Measurements from ENCODE around the gene FAT2. TPM values are rescaled to one million over a fixed set of nuclear protein-coding genes. Genes with fewer than 3 reads are reported as not detected.

Gene FAT2
- total RNA-seq, 1 experiment from 2014 or later = not detected

GRCh38 chr5:151572657-151573368 is 18.3 kb downstream of the FAT2 start:
- H3K27ac ChIP-seq (ENCODE audit: low read length) = no peak overlapping the region
- DNase-seq = no peak
- H3K9me2 ChIP-seq (replicated peaks; ENCODE audit: insufficient read depth, low read length) = no peaks in the 10 kb centered on the region
- H3K36me3 ChIP-seq (ENCODE audit: insufficient read depth, low read length) = no peaks in the 10 kb centered on the region
- no peak overlapping the region for H2AFZ ChIP-seq (ENCODE audit: low read length)
- H3K79me2 ChIP-seq (ENCODE audit: low read length) = no peaks in the 10 kb centered on the region
- H4K20me1 ChIP-seq (ENCODE audit: insufficient read depth, low read depth, low read length) = no peaks in the 10 kb centered on the region
- H3K9me3 ChIP-seq (ENCODE audit: low read length) = no peaks in the 10 kb centered on the region
- H3K4me3 ChIP-seq (ENCODE audit: low read length) = no peak overlapping the region
- no peak overlapping the region for H3K4me2 ChIP-seq (ENCODE audit: low read depth, low read length, poor library complexity, severe bottlenecking)
- H3K9ac ChIP-seq (ENCODE audit: low read length) = no peak overlapping the region
- peaks cover 4% of the 10 kb centered on the region for H3K4me1 ChIP-seq (ENCODE audit: low read length)
- H3K27me3 ChIP-seq (ENCODE audit: low read length) = no peaks in the 10 kb centered on the region

DNA sequence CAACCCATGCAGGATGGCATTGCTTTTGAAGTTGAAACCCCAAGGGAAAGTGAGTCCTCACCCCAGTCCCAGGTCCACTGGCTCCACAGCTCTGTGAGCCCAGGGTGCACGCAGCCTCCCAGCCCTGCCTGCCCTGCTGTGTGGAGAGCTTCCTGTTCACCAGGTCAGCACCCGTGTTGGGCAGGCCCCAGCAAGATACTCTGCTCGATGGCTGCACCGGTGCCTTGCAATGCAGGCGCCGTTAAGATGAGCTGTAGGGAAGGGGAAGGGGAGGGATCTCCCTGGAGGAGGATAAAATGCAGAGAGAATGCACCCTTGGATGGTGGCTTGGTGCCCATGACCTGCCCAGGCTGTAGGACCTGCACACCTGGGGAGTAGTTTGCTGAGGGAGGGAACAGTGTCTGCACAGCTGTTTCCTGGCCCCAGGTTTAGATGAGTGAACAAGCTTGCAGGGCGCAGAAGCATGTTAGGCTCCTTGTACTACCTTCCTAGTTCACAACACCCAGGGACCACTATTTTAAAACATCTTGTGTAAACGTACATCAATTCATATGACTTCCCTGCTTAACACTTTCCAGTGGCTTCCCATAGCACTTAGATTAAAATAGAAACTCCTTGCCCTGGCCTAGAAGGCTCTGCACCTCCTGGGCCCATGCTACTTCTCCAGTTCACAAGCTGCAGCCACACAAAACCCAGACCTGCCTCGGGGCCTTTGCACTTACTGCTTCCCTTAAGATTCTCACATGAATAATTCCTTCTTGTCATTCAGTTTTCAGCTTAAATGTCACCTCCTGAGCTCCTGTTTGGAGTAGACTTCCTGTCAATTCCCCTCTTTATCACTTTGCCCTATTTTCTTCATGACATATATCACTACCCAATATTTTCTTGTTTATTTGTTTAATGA is 19.6 kb downstream of the FAT2 start:
- H3K4me2 ChIP-seq (ENCODE audit: low read depth, low read length, poor library complexity, severe bottlenecking) = no peak overlapping the region
- no peaks in the 10 kb centered on the region for H3K27me3 ChIP-seq (ENCODE audit: low read length)
- H3K9ac ChIP-seq (ENCODE audit: low read length) = no peak overlapping the region

GRCh38 chr5:151570512-151571269 is 20.4 kb downstream of the FAT2 start:
- Histone ChIP-seq H2AFZ (ENCODE audit: low read length) (no peak overlapping the region), H3K79me2 (ENCODE audit: low read length) (no peaks in the 10 kb centered on the region), H3K4me3 (ENCODE audit: low read length) (no peak overlapping the region), H3K4me1 (ENCODE audit: low read length) (no peaks in the 10 kb centered on the region), H3K27ac (ENCODE audit: low read length) (no peak overlapping the region), H4K20me1 (ENCODE audit: insufficient read depth, low read depth, low read length) (no peaks in the 10 kb centered on the region), H3K36me3 (ENCODE audit: insufficient read depth, low read length) (no peaks in the 10 kb centered on the region), H3K4me2 (ENCODE audit: low read depth, low read length, poor library complexity, severe bottlenecking) (no peak overlapping the region), H3K9me3 (ENCODE audit: low read length) (no peaks in the 10 kb centered on the region), H3K27me3 (ENCODE audit: low read length) (no peaks in the 10 kb centered on the region), H3K9me2 (replicated peaks; ENCODE audit: insufficient read depth, low read length) (no peaks in the 10 kb centered on the region), H3K9ac (ENCODE audit: low read length) (no peak overlapping the region)
- DNase-seq = no peak

More for the DNA sequence above, 19.6 kb downstream of the FAT2 start:
- Histone ChIP-seq H3K4me1 (ENCODE audit: low read length) (no peaks in the 10 kb centered on the region), H3K36me3 (ENCODE audit: insufficient read depth, low read length) (no peaks in the 10 kb centered on the region), H3K79me2 (ENCODE audit: low read length) (no peaks in the 10 kb centered on the region), H3K9me2 (replicated peaks; ENCODE audit: insufficient read depth, low read length) (no peaks in the 10 kb centered on the region), H4K20me1 (ENCODE audit: insufficient read depth, low read depth, low read length) (no peaks in the 10 kb centered on the region), H3K4me3 (ENCODE audit: low read length) (no peak overlapping the region), H3K27ac (ENCODE audit: low read length) (no peak overlapping the region), H3K9me3 (ENCODE audit: low read length) (no peaks in the 10 kb centered on the region), H2AFZ (ENCODE audit: low read length) (no peak overlapping the region)
- DNase-seq = no peak

GRCh38 chr5:151570058-151570457 is 21.1 kb downstream of the FAT2 start:
- H4K20me1 ChIP-seq (ENCODE audit: insufficient read depth, low read depth, low read length) = no peaks in the 10 kb centered on the region
- H3K9ac ChIP-seq (ENCODE audit: low read length) = no peak overlapping the region
- no peaks in the 10 kb centered on the region for H3K27me3 ChIP-seq (ENCODE audit: low read length)
- H3K4me1 ChIP-seq (ENCODE audit: low read length) = no peaks in the 10 kb centered on the region
- no peaks in the 10 kb centered on the region for H3K9me2 ChIP-seq (replicated peaks; ENCODE audit: insufficient read depth, low read length)
- H3K79me2 ChIP-seq (ENCODE audit: low read length) = no peaks in the 10 kb centered on the region
- no peak overlapping the region for H3K4me2 ChIP-seq (ENCODE audit: low read depth, low read length, poor library complexity, severe bottlenecking)
- DNase-seq = no peak
- H3K27ac ChIP-seq (ENCODE audit: low read length) = no peak overlapping the region
- no peaks in the 10 kb centered on the region for H3K9me3 ChIP-seq (ENCODE audit: low read length)
- no peaks in the 10 kb centered on the region for H3K36me3 ChIP-seq (ENCODE audit: insufficient read depth, low read length)
- H3K4me3 ChIP-seq (ENCODE audit: low read length) = no peak overlapping the region
- H2AFZ ChIP-seq (ENCODE audit: low read length) = no peak overlapping the region

- no peaks in the 10 kb centered on the region for H3K9me2 ChIP-seq (replicated peaks; ENCODE audit: insufficient read depth, low read length)
- no peaks in the 10 kb centered on the region for H4K20me1 ChIP-seq (ENCODE audit: insufficient read depth, low read depth, low read length)
- no peak overlapping the region for H3K4me3 ChIP-seq (ENCODE audit: low read length)
- H3K4me2 ChIP-seq (ENCODE audit: low read depth, low read length, poor library complexity, severe bottlenecking) = no peak overlapping the region
- H3K36me3 ChIP-seq (ENCODE audit: insufficient read depth, low read length) = no peaks in the 10 kb centered on the region
- no peak overlapping the region for H3K27ac ChIP-seq (ENCODE audit: low read length)
- no peak overlapping the region for H3K9ac ChIP-seq (ENCODE audit: low read length)
- no peaks in the 10 kb centered on the region for H3K4me1 ChIP-seq (ENCODE audit: low read length)
- no peak for DNase-seq
- no peaks in the 10 kb centered on the region for H3K27me3 ChIP-seq (ENCODE audit: low read length)
- no peaks in the 10 kb centered on the region for H3K79me2 ChIP-seq (ENCODE audit: low read length)
- no peak overlapping the region for H2AFZ ChIP-seq (ENCODE audit: low read length)
- no peaks in the 10 kb centered on the region for H3K9me3 ChIP-seq (ENCODE audit: low read length)
Observed at GRCh38 chr5:151569132-151570046, 21.7 kb downstream of the FAT2 start.

- Histone ChIP-seq H3K9me2 (replicated peaks; ENCODE audit: insufficient read depth, low read length) (no peaks in the 10 kb centered on the region), H3K9me3 (ENCODE audit: low read length) (no peaks in the 10 kb centered on the region), H2AFZ (ENCODE audit: low read length) (no peak overlapping the region), H3K27me3 (ENCODE audit: low read length) (no peaks in the 10 kb centered on the region), H3K36me3 (ENCODE audit: insufficient read depth, low read length) (no peaks in the 10 kb centered on the region), H3K4me2 (ENCODE audit: low read depth, low read length, poor library complexity, severe bottlenecking) (no peak overlapping the region), H3K27ac (ENCODE audit: low read length) (no peak overlapping the region), H3K4me3 (ENCODE audit: low read length) (no peak overlapping the region), H3K79me2 (ENCODE audit: low read length) (no peaks in the 10 kb centered on the region), H3K4me1 (ENCODE audit: low read length) (no peaks in the 10 kb centered on the region), H3K9ac (ENCODE audit: low read length) (no peak overlapping the region), H4K20me1 (ENCODE audit: insufficient read depth, low read depth, low read length) (no peaks in the 10 kb centered on the region)
- no peak for DNase-seq
Observed at GRCh38 chr5:151568036-151568435, 23.1 kb downstream of the FAT2 start.

DNA sequence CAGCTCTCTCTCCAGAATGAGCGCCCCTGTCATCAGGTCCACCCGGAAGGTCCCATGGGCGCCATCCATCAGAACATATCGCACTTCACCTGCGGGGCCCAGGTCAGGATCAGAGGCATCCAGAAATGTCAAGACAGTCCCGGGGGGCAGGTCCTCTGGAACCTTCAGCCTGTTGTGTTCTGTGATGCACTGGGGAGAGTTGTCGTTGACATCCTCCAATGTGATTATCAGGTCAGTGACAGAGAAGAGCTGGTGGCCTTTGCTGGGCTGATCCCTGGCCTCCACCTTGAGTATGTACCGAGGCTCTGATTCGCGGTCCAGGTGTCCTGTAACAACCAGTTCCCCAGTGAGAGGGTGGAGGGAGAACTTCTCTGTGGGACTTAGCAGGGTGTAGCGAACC is 25.2 kb downstream of the FAT2 start:
- no peak overlapping the region for H3K4me2 ChIP-seq (ENCODE audit: low read depth, low read length, poor library complexity, severe bottlenecking)
- H3K4me3 ChIP-seq (ENCODE audit: low read length) = no peak overlapping the region
- H3K27ac ChIP-seq (ENCODE audit: low read length) = no peak overlapping the region
- H4K20me1 ChIP-seq (ENCODE audit: insufficient read depth, low read depth, low read length) = no peaks in the 10 kb centered on the region
- no peaks in the 10 kb centered on the region for H3K9me3 ChIP-seq (ENCODE audit: low read length)
- no peaks in the 10 kb centered on the region for H3K9me2 ChIP-seq (replicated peaks; ENCODE audit: insufficient read depth, low read length)
- no peak for DNase-seq
- H3K27me3 ChIP-seq (ENCODE audit: low read length) = no peaks in the 10 kb centered on the region
- no peak overlapping the region for H3K9ac ChIP-seq (ENCODE audit: low read length)
- H3K79me2 ChIP-seq (ENCODE audit: low read length) = no peaks in the 10 kb centered on the region
- no peaks in the 10 kb centered on the region for H3K36me3 ChIP-seq (ENCODE audit: insufficient read depth, low read length)
- H2AFZ ChIP-seq (ENCODE audit: low read length) = no peak overlapping the region
- no peaks in the 10 kb centered on the region for H3K4me1 ChIP-seq (ENCODE audit: low read length)

Data from Karpas-422 (cell line).